HFF-Myc (cell line): ENCODE results near the gene FOXP1.

Source experiments
- DNase-seq: peaks from one replicate; pipeline ENCODE4 v3.0.0-alpha.2; 2011; ENCODE audit warnings: low read depth; ENCODE audit errors: extremely low read depth
- H3K4me3 ChIP-seq: replicated peaks from 2 replicates; pipeline ENCODE4 v1.5.1; 2011; ENCODE audit warnings: low read depth, mild to moderate bottlenecking, control low read depth, low read length
- CTCF ChIP-seq: IDR thresholded peaks from 2 replicates; pipeline ENCODE4 v1.5.1; 2012; ENCODE audit warnings: mild to moderate bottlenecking, low read depth, low read length, control low read depth; ENCODE audit errors: missing control alignments

Gene FOXP1

GRCh38 chr3:71453822-71454511, 129.6 kb downstream of the FOXP1 start:
- DNase-seq: no peak

GRCh38 chr3:71453319-71453718, 130.2 kb downstream of the FOXP1 start:
- no peak overlapping the region for H3K4me3 ChIP-seq
- TF ChIP-seq CTCF: no peak
- DNase-seq: no peak

More at GRCh38 chr3:71453822-71454511, 129.6 kb downstream of the FOXP1 start:
- TF ChIP-seq CTCF: no peak
- H3K4me3 ChIP-seq: no peak overlapping the region

GRCh38 chr3:71451812-71452211, 131.7 kb downstream of the FOXP1 start:
- DNase-seq: no peak
- TF ChIP-seq CTCF: no peak
- no peak overlapping the region for H3K4me3 ChIP-seq

- TF ChIP-seq CTCF: no peak
- no peak for DNase-seq
- no peak overlapping the region for H3K4me3 ChIP-seq
Observed at GRCh38 chr3:71451060-71451459, 132.5 kb downstream of the FOXP1 start.

GRCh38 chr3:71450162-71450561, 133.4 kb downstream of the FOXP1 start:
- TF ChIP-seq CTCF: no peak
- no peak for DNase-seq
- H3K4me3 ChIP-seq: no peak overlapping the region

GRCh38 chr3:71447803-71448202, 135.7 kb downstream of the FOXP1 start:
- TF ChIP-seq CTCF: no peak
- DNase-seq: no peak
- no peak overlapping the region for H3K4me3 ChIP-seq

GRCh38 chr3:71447197-71447596, 136.3 kb downstream of the FOXP1 start:
- no peak for TF ChIP-seq CTCF

More at GRCh38 chr3:71447197-71447596, 136.3 kb downstream of the FOXP1 start:
- no peak overlapping the region for H3K4me3 ChIP-seq
- DNase-seq: no peak
